GM21528 (cell line): ENCODE results near the gene C1QTNF4.
"Not testable (repeated sequence)": the region's sequence is repeated elsewhere in the genome, so short reads cannot be mapped to it uniquely, and the experiment has no call there.

Experiments
- ATAC-seq: cut with Tn5 transposase; IDR thresholded peaks from one replicate; pipeline ENCODE4 v1.9.1; 2021; ENCODE audit warnings: mild to moderate bottlenecking, moderate library complexity; ENCODE audit not compliant: unreplicated experiment, low FRiP score

Gene C1QTNF4

GRCh38 chr11:47570651-47571356 is 23.4 kb downstream of the C1QTNF4 start:
- ATAC-seq, result no peak

DNA sequence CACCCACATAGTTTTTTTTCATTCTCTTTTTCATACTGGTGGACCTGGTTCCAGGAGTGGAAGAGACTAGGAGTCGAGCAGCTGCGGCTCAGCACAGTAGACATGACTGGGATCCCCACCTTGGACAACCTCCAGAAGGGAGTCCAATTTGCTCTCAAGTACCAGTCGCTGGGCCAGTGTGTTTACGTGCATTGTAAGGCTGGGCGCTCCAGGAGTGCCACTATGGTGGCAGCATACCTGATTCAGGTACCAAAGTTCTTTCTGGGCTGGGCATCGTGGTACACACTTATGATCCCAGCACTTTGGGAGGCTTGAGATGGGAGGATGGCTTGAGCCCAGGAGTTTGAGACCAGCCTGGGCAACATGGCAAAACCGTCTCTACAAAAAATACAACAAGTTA is 24.6 kb downstream of the C1QTNF4 start:
- ATAC-seq, result no peak

GRCh38 chr11:47566149-47566698 is 28.0 kb downstream of the C1QTNF4 start:
- peak; percentile 9 for ATAC-seq

GRCh38 chr11:47565340-47566148 is 28.7 kb downstream of the C1QTNF4 start, which contains the start of gene PTPMT1:
PTPMT1 (plus strand) TSS chr11:47565599; CDS start chr11:47565623, 24 bp downstream.
- ATAC-seq, result peak; percentile 79

DNA sequence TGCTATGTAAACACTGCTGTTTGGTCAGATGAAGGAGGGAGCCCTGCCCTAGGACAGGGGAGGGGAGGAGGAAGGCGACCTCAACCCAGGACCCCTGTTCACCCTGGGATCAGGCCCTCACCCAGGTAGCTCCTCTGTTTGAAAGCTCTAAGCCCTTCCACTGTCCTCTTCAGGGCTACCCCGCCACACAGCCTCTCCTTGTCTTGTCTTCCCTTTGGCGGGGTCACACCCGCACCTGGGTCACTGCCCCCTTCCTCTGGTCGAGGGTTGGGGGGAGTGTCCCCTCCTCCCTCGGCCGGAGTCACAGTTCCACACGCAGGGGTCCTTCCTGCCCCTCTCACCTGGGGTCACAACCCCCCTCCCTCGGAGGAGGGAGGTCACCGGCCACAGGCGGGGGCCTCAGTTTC is 29.3 kb downstream of the C1QTNF4 start:
- peak; percentile 25 for ATAC-seq

DNA sequence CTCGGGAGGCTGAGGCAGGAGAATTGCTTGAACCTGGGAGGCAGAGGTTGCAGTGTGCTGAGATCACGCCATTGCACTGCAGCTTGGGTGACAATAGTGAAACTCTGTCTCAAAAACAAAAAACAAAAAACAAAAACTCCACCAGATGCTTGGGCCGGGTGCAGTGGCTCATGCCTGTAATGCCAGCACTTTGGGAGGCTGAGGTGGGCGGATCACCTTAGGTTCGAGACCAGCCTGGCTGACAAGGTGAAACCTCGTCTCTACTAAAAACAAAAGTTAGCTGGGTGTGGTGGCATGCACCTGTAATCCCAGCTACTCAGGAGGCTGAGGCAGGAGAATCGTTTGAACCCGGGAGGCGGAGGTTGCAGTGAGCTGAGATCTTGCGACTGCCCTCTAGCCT is 29.8 kb downstream of the C1QTNF4 start:
- ATAC-seq, result not testable (repeated sequence)

- ATAC-seq, result not testable (repeated sequence)
These were observed 31.8 kb downstream of the C1QTNF4 start for GRCh38 chr11:47562393-47562792.

- ATAC-seq, result no peak
These were observed 33.8 kb downstream of the C1QTNF4 start for GRCh38 chr11:47560426-47560825.

DNA sequence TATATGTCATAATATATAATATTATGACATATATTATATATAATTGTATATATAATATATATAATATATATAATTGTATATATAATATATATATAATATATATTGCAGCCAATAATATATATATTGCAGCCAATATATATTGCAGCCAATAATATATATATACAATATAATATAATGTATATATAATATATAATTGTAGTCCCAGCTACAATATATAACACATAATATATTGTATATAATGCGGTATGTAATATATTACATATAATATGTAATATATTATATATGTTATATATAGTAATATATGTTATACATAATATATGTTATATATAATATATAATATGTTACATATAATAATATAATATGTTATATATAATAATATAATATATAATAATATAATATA is 35.5 kb downstream of the C1QTNF4 start:
- no peak for ATAC-seq

DNA sequence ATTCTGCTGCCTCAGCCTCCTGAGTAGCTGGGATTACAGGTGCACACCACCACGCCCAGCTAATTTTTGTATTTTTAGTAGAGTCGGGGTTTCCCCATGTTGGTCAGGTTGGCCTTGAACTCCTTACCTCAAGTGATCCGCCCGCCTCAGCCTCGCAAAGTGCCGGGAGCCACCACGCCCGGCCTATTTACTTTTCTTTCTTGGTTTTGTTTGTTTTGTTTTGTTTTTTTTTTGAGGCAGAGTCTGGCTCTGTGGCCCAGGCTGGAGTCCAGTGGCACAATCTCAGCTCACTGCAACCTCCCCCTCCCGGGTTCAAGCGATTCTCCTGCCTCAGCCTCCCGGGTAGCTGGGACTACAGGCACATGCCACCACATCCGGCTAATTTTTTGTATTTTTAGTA is 37.2 kb downstream of the C1QTNF4 start:
- not testable (repeated sequence) for ATAC-seq

GRCh38 chr11:47553406-47553743 is 40.8 kb downstream of the C1QTNF4 start:
- ATAC-seq, result peak; percentile 41

DNA sequence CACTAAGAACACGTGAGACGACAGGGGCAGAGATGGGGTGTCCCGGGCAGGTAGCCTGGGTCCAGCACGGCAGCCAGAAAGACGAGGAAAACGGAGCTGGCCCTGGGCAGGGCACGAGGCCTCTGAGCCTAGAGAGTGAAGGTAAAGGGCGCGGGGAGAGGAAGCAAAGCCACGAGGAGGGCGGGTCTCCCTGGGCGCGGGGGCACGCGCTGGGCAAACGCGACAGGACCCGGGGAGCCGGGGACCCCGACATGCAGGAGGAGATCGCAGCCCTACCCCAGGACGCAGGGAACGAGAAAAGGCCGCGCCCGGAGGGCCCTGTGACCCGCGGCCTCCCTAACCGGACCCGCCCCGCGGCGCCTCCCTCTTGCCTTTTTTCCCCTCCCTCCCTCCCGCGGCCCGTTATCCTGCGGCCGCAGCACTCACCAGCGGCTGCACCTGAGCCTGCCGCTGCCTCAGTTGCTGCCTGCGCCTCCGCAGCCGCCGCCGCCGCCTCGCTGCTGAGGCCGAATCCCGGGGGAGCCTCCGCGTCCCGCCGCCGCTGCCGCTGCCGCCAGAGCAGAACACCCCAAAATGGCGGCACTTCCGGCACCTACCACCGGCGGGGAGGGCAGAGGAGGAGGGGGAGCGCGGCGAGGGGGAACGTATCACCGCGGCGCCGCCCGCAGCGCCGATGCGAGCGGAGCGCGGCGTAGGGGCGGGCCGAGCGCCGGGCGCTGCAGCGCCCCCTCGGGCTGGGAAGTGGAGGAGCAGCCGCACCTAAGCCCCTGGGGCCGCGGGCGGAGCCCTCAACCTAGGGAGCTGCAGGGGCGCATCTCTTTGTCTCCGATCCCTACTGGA is 41.4 kb downstream of the C1QTNF4 start, which contains the start of gene CELF1:
TSS of gene CELF1 (minus strand) at position 567 of the 840 bp plus-strand sequence. CDS start 53,609 bp downstream, outside the sequence.
- peak; percentile 87 for ATAC-seq

DNA sequence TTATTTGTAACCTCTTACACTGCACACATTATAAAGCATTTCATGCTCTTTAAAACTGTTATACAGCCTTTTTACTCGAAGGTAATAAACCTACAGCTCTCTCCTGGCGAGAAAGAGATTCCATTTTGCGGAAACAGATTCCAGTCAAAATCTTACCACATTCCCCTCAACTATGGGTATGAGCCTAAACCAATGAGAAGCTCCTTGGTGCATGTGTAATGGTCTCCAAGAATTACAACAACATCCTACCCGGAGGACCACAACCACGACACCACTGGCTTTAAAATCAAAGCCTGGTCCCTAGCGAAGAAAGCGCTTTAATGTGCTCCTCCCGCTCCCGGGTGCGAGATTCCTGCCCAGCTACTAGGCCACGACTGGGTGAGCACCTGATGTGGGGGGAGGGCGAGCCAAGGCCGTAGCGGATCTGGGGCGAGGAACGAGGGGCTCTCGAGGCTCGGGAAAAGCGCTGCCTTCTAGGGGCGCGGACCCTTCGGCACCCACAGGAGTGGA is 42.1 kb downstream of the C1QTNF4 start:
- ATAC-seq, result peak; percentile 11

GRCh38 chr11:47551086-47551485 is 43.1 kb downstream of the C1QTNF4 start:
- ATAC-seq, result no peak

DNA sequence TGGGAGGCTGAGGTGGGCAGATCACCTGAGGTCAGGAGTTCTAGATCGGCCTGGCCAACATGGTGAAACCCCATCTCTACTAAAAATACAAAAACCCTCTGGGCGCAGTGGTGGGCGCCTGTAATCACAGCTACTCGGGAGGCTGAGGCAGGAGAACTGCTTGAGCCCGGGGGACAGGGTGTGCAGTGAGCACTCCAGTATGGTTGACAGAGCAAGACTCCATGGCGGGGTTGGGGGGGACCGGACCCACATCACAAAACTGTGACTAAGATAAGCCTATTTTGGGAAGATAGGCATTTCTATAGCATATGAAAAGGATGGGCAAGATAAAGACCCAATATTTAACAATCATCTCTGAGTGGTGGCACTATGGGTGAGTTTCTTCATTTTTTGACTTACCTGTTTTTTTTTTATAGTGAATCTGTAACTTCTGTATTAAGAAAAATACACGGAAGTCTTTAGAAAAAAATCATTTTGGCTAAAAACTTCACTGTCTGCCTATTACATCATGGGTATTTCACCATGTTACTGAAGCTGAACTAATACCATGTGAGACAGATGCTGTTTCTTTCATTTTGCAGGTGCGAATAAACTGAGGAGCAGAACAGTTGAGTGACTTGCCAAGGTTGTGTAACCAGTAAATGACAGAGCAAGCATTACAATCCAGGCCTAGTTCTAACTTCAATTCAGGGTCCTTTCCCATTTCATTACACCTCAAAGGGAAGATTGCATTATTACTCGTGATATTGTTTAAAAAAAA is 43.7 kb downstream of the C1QTNF4 start:
- ATAC-seq, result no peak

DNA sequence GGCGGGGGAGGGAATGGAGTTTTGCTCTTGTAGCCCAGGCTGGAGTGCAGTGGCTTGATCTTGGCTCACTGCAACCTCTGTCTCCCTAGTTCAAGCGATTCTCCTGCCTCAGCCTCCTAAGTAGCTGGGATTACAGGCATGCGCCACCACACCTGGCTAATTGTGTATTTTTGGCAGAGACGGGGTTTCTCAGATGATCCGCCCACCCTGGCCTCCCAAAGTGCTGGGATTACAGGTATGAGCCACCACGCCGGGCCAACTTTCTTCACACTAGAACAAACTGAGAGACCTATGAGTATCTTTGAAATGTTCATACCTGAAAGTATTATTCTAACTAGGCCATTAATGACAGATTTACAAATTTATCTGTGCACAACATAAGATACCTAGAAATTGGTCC is 47.9 kb downstream of the C1QTNF4 start:
- not testable (repeated sequence) for ATAC-seq

DNA sequence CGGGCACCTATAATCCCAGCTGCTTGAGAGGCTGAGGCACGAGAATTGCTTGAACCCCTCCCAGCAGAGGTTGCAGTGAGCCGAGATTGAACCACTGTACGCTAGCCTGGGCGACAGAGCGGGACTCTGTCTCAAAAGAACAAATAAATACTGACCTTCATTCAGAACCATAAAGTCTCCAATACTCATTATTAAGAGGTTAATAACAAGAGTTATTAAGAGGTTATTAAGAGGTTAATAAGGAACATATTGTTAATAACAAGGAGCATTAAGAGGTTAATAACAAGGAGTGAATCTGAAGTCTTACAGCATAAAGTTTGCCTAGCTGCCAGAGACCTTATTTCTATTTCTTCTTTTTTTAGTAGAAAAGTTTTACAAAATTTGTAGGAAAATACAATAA is 48.9 kb downstream of the C1QTNF4 start:
- no peak for ATAC-seq

DNA sequence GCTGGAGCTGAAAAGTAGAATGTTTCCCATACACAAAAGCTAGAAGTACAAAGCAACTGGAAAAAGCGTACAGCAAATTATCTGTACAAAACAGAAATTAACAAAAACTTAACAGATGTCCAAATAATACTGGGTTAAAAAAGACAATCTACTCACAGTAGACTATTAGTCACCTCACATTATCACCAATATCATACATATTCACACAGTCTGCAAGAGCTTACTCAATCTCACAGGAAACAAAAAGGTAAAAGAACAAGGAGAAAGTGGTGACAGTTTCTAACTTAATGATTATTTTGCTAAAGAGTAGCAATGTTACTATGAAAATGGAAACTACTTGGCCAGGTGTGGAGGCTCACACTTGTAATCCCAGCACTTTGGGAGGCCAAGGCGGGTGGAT is 53.1 kb downstream of the C1QTNF4 start:
- no peak for ATAC-seq

GRCh38 chr11:47539681-47540039 is 54.6 kb downstream of the C1QTNF4 start:
- ATAC-seq, result no peak
